ENCODE data around the gene KLHL20.
"Not testable (repeated sequence)": the region's sequence is repeated elsewhere in the genome, so short reads cannot be mapped to it uniquely, and the experiment has no call there.

Gene KLHL20, protein sequence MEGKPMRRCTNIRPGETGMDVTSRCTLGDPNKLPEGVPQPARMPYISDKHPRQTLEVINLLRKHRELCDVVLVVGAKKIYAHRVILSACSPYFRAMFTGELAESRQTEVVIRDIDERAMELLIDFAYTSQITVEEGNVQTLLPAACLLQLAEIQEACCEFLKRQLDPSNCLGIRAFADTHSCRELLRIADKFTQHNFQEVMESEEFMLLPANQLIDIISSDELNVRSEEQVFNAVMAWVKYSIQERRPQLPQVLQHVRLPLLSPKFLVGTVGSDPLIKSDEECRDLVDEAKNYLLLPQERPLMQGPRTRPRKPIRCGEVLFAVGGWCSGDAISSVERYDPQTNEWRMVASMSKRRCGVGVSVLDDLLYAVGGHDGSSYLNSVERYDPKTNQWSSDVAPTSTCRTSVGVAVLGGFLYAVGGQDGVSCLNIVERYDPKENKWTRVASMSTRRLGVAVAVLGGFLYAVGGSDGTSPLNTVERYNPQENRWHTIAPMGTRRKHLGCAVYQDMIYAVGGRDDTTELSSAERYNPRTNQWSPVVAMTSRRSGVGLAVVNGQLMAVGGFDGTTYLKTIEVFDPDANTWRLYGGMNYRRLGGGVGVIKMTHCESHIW

DNA sequence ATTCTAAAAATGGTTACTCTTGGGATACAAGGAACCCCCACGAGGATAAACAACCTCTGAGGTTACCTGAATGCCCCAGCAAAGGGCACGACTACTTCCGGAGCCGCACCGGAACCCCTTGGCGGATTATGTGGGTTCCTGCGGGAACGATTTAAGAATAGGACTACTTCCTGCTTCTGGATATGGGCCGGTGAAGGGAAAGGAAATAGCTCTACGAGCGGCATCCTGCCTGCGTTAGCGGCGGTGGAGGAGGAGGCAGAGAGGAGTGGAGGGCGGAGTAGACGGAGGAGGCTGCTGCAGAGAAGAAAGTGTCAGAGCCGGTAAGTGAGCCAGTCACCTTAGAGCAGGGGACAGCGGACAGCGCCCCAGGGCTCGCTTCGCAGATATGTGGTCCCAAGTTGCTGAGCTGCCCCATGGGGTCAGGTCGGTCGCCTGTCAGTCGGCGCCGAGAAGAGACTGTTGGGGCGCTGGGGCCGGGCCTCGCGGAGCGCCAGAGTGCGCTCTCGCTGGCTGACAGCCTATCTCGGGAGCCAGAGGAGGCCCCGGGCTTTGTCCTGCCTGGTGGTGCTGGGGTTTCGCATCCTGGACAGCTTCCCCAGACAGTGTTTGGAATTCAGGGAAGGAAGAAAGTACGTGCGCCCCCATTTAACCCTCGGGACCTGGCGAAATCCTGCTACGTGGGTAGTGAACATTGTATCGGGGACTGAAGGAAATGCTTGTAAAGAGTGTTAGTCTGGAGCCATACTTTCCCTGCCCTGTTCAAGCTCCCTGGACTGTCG lies at the start of gene KLHL20:
Gene KLHL20 (plus strand): TSS at position 223 of the 779 bp plus-strand sequence. CDS start 1,063 bp downstream, outside the sequence.
- peak; percentile 95 for DNase-seq

- DNase-seq = no peak
Observed at GRCh38 chr1:173666646-173667045, 48.1 kb upstream of the KLHL20 start.

DNA sequence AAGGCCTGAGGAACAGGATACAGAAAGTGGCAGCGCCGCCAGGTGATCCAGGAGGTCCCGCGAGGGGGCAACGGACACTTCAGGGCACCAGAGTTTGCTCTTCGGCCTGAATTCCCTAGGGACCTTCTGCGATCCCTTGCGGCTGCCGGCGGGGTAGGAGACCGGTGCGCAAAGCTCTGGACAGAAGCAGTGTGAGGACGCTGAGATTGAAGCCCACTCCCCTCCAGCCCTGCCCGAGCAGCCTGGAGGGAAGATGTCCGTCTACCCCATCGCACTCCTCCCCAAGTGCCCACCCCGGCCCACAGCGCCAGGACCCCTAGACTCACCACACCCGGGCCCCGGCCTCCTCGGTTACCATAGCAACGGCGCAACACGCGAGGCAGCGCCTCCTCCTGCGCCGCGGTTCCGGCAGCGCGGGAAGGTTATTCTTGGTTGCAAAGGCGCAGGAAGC lies 45.3 kb upstream of the KLHL20 start, which contains the start of gene ANKRD45:
Gene ANKRD45 (minus strand): TSS at position 361 of the 451 bp plus-strand sequence. CDS start 10,433 bp downstream, outside the sequence.
- DNase-seq = peak; percentile 57

- not testable (repeated sequence) for DNase-seq
Observed at GRCh38 chr1:173674496-173674895, 40.3 kb upstream of the KLHL20 start.

DNA sequence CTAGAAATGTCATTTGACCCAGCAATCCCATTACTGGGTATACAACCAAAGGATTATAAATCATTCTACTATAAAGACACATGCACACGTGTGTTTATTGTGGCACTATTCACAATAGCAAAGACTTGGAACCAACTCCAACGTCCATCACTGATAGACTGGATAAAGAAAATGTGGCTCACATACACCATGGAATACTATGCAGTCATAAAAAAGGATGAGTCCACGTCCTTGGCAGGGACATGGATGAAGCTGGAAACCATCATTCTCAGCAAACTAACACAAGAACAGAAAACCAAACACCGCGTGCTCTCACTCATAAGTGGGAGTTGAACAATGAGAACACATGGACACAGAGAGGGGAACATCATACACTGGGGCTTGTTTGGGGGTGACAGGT lies 34.6 kb upstream of the KLHL20 start:
- DNase-seq = not testable (repeated sequence)

DNA sequence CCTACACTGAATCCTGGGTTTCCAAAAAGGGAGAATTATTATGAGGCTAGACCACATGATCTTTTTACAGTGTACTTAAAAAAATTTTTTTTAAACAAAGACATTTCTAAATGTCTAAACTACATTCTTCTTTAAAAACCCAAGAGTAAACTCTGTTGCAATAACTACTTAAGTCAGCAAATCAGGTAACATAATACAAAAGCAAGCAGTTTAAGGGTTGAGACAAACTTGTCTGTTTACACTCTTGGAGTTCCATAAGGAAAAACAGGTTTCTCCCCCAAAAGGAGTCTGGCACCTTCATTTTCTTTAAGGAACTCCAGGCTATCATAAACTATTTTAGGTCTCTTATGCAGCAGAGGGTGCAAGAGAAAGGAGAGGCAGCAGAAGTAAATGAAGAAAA lies 32.6 kb upstream of the KLHL20 start:
- DNase-seq = no peak

GRCh38 chr1:173683838-173684237 lies 30.9 kb upstream of the KLHL20 start:
- not testable (repeated sequence) for DNase-seq

DNA sequence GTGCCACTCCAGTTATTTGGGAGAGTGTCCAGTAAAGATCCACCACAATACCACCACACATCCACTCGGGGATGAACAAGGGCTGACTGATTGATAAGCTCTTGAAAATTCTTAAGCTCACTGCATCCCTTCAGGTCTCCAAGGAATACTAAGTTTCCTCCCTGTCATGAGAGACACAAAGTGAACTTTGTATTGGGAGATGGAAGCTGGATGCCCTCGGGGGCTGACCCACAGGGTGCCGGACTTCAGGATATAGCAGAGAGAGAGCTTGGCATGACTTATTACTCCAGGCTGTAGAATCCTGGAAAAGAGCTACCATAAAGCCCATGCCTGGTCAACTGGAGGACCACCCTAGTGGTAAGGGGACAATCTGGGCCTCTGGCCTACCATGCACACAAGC lies 29.7 kb upstream of the KLHL20 start:
- not testable (repeated sequence) for DNase-seq

- DNase-seq = no peak
Observed at GRCh38 chr1:173688300-173688699, 26.5 kb upstream of the KLHL20 start.

DNA sequence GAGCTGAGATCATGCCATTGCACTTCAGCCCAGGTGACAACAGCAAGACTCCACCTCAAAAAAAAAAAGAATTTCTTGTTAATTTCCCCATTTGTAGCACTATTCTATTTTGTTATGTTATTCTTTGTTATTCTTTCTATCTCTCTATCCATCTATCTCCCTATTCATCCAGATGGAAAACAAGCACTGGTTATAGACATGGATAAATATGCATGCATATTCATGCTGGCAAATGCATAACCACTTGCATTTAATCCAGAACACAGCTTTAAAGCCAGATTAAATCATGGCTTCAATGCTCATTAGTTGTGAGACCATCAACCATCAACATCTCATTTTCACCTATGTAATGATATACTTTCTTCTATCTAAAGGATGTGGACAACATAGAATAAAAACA lies 21.5 kb upstream of the KLHL20 start:
- no peak for DNase-seq

DNA sequence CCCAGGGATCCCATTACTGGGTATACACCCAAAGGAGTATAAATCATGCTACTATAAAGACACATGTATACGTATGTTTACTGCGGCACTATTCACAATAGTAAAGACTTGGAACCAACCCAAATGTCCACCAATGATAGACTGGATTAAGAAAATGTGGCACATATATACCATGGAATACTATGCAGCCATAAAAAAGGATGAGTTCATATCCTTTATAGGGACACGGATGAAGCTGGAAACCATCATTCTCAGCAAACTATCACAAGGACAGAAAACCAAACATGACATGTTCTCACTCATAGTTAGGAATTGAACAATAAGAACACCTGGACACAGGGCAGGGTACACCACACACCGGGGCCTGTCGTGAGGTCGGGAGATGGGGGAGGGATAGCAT lies 13.5 kb upstream of the KLHL20 start:
- not testable (repeated sequence) for DNase-seq

DNA sequence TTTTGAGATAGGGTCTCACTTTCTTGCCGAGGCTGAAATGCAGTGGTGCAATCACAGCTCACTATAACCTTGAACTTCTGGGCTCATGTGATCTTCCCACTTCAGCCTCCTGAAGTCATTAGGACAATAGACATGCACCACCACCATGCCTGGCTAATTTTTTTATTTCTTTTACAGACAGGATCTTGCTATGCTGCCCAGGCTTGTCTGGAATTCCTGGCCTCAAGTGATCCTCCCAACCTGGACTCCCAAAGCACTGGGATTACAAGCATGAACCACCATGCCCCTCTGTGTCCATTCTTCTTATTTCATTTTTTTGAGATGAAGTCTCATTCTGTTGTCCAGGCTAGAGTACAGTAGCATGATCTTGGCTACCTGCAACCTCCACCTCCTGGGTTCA lies 12.0 kb upstream of the KLHL20 start:
- DNase-seq = no peak

GRCh38 chr1:173705117-173705516 lies 9.7 kb upstream of the KLHL20 start:
- no peak for DNase-seq

GRCh38 chr1:173708787-173709186 lies 6.0 kb upstream of the KLHL20 start:
- DNase-seq = no peak

GRCh38 chr1:173714441-173714758 lies 381 bp upstream of the KLHL20 start:
- no peak for DNase-seq

- no peak for DNase-seq
Observed at GRCh38 chr1:173715538-173715844, 710 bp downstream of the KLHL20 start.

GRCh38 chr1:173717238-173717637 lies 2.5 kb downstream of the KLHL20 start:
- no peak for DNase-seq

GRCh38 chr1:173731331-173731730 lies 16.6 kb downstream of the KLHL20 start:
- DNase-seq = not testable (repeated sequence)

GRCh38 chr1:173733912-173734311 lies 19.1 kb downstream of the KLHL20 start:
- no peak for DNase-seq

DNA sequence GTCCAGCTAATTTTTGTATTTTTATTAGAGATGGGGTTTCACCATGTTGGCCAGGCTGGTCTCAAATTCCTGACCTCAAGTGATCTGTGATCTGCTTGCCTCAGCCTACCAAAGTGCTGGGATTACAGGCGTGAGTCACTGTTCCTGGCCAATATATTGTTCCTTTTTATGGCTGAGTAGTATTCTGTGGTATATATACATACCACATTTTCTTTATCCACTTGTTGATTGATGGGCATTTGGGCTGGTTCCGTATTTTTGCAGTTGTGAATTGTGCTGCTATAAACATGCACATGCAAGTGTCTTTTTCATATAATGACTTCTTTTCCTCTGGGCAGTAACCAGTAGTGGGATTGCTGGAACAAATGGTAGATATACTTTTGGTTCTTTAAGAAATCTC lies 21.3 kb downstream of the KLHL20 start:
- DNase-seq = not testable (repeated sequence)

- DNase-seq = no peak
Observed at GRCh38 chr1:173742203-173742886, 27.6 kb downstream of the KLHL20 start.

DNA sequence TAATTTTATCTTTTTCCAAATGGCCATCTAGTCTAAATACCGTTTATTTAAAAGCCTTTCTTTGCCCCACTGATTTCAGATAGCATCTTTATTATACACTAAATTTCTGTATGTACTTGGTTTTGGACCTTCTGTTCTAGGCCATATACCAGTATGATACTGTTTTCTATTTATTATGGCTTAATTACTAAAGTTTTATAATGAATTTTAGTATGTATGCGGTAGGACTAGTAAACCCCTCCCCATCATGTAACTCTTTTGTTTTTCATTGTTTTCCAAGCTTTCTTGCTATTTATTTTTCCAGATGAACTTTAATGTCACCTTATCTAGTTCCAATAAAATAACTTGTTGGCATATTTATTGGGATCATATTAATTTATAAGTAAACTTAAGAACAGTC lies 29.9 kb downstream of the KLHL20 start:
- DNase-seq = no peak

- DNase-seq = no peak
Observed at GRCh38 chr1:173749137-173749536, 34.4 kb downstream of the KLHL20 start.

Measured in hematopoietic multipotent progenitor cell treated with erythropoietin and hydrocortisone succinate and interleukin-3 and kit ligand, for 8 days (in vitro differentiated cells).